ENCODE data around the gene EXOC6B.

The EXOC6B gene

DNA sequence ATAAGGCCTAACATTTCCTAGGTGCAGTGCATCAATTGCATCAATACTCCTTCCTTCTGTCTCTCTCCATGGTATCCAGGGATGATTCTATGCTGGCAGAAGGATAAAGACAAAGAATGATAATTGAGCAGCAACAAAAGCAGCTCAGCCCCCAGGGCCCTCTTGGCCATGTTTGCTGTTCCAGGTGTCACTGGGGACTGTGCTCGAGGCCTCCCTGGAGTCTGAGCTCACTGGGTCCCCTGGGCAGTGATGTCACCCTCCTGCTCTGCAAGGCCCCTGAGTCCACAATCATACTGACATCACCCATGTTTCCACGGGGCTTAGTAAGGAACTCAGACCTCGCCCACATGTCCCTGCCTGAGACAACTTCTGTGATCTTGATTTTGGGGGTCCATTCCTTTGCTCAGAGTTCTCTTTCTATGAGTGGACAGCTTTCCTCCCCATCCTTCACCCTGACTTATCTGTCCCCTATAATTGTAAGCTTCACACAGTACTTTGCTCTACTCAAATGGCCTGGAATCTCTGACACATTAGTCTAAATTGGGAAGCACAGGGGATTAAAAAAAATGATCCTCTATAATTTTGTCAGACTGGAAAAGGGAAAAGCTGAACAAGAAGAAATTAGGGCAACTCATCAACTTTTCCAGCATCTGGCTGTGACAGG, 15.8 kb upstream of the EXOC6B start:
- Histone ChIP-seq H3K9me3 (ENCODE audit: insufficient read depth, low read length) (no peaks in the 10 kb centered on the region), H3K4me3 (ENCODE audit: insufficient read length, low read depth) (no peak overlapping the region), H3K27me3 (ENCODE audit: insufficient read depth, insufficient read length) (no peaks in the 10 kb centered on the region), H3K36me3 (ENCODE audit: insufficient read depth, insufficient read length, low read length) (no peaks in the 10 kb centered on the region), H3K9ac (ENCODE audit: insufficient read length, low read depth) (no peak overlapping the region), H3K4me1 (ENCODE audit: insufficient read depth, insufficient read length) (no peaks in the 10 kb centered on the region)
- no peak for TF ChIP-seq YY1 (IDR thresholded peaks at IDR 0.05; ENCODE audit: insufficient read depth, insufficient read length)
- no peak for TF ChIP-seq SUZ12 (IDR thresholded peaks at IDR 0.05; ENCODE audit: extremely low read depth, insufficient read depth, insufficient read length)
- TF ChIP-seq ZNF274 (IDR thresholded peaks at IDR 0.05; ENCODE audit: low read depth, low read length) = no peak
- DNase-seq (ENCODE audit: low read depth, low spot score) = no peak

DNA sequence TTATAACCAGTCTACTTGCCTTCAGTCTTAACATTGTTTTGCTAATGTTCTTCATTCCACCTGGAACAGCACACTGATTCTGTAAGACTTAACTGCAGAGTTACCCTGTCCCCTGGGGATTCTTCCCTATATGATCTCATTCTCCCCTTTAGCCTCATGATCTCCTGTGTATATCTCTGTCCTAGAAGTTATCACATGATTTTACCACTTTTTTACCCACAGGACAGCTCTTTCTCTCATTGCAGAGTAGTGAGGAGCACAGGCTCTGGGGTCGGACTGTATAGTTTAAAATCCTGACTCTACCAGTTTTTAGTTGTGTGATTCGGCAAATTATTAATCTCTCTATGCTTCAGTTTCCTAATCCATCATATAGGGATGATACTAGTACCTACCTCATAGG, 14.2 kb upstream of the EXOC6B start:
- Histone ChIP-seq H3K4me1 (ENCODE audit: insufficient read depth, insufficient read length) (no peaks in the 10 kb centered on the region), H3K9me3 (ENCODE audit: insufficient read depth, low read length) (no peaks in the 10 kb centered on the region), H3K27me3 (ENCODE audit: insufficient read depth, insufficient read length) (no peaks in the 10 kb centered on the region), H3K9ac (ENCODE audit: insufficient read length, low read depth) (no peak overlapping the region), H3K36me3 (ENCODE audit: insufficient read depth, insufficient read length, low read length) (no peaks in the 10 kb centered on the region), H3K4me3 (ENCODE audit: insufficient read length, low read depth) (no peak overlapping the region)
- no peak for DNase-seq (ENCODE audit: low read depth, low spot score)
- TF ChIP-seq SUZ12 (IDR thresholded peaks at IDR 0.05; ENCODE audit: extremely low read depth, insufficient read depth, insufficient read length) (no peak), YY1 (IDR thresholded peaks at IDR 0.05; ENCODE audit: insufficient read depth, insufficient read length) (no peak), ZNF274 (IDR thresholded peaks at IDR 0.05; ENCODE audit: low read depth, low read length) (no peak)

DNA sequence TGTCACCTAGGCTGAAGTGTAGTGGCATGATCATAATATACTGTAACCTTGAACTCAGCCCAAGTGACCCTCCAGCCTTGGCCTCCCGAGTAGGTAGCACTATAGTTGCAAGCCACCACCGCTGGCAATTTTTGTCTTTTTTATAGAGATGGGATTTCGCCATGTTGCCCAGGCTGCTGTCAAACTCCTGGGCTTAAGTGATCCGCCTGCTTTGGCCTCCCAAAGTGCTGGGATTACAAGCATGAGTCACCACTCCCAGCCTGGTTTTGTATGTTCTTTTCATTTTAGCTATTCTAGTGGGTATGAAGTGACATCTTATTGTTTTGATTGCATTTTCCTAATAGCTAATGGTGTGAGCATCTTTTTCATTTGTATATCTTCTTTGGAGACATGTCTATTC, 11.3 kb upstream of the EXOC6B start:
- TF ChIP-seq ZNF274 (IDR thresholded peaks at IDR 0.05; ENCODE audit: low read depth, low read length) = no peak
- no peak for TF ChIP-seq YY1 (IDR thresholded peaks at IDR 0.05; ENCODE audit: insufficient read depth, insufficient read length)
- TF ChIP-seq SUZ12 (IDR thresholded peaks at IDR 0.05; ENCODE audit: extremely low read depth, insufficient read depth, insufficient read length) = no peak
- H3K36me3 ChIP-seq (ENCODE audit: insufficient read depth, insufficient read length, low read length) = no peaks in the 10 kb centered on the region
- H3K9me3 ChIP-seq (ENCODE audit: insufficient read depth, low read length) = no peaks in the 10 kb centered on the region
- H3K4me3 ChIP-seq (ENCODE audit: insufficient read length, low read depth) = no peak overlapping the region
- no peaks in the 10 kb centered on the region for H3K4me1 ChIP-seq (ENCODE audit: insufficient read depth, insufficient read length)
- DNase-seq (ENCODE audit: low read depth, low spot score) = no peak
- H3K27me3 ChIP-seq (ENCODE audit: insufficient read depth, insufficient read length) = peaks cover 5% of the 10 kb centered on the region
- no peak overlapping the region for H3K9ac ChIP-seq (ENCODE audit: insufficient read length, low read depth)

GRCh38 chr2:72835403-72835802, 9.6 kb upstream of the EXOC6B start:
- H3K9ac ChIP-seq (ENCODE audit: insufficient read length, low read depth) = no peak overlapping the region
- TF ChIP-seq ZNF274 (IDR thresholded peaks at IDR 0.05; ENCODE audit: low read depth, low read length) (no peak), SUZ12 (IDR thresholded peaks at IDR 0.05; ENCODE audit: extremely low read depth, insufficient read depth, insufficient read length) (no peak), YY1 (IDR thresholded peaks at IDR 0.05; ENCODE audit: insufficient read depth, insufficient read length) (no peak)
- peaks cover 5% of the 10 kb centered on the region for H3K27me3 ChIP-seq (ENCODE audit: insufficient read depth, insufficient read length)
- no peaks in the 10 kb centered on the region for H3K9me3 ChIP-seq (ENCODE audit: insufficient read depth, low read length)
- H3K4me1 ChIP-seq (ENCODE audit: insufficient read depth, insufficient read length) = no peaks in the 10 kb centered on the region
- no peak for DNase-seq (ENCODE audit: low read depth, low spot score)
- no peak overlapping the region for H3K4me3 ChIP-seq (ENCODE audit: insufficient read length, low read depth)
- no peaks in the 10 kb centered on the region for H3K36me3 ChIP-seq (ENCODE audit: insufficient read depth, insufficient read length, low read length)

GRCh38 chr2:72834596-72834995, 8.8 kb upstream of the EXOC6B start:
- no peak for DNase-seq (ENCODE audit: low read depth, low spot score)
- peaks cover 5% of the 10 kb centered on the region for H3K27me3 ChIP-seq (ENCODE audit: insufficient read depth, insufficient read length)
- H3K9ac ChIP-seq (ENCODE audit: insufficient read length, low read depth) = no peak overlapping the region
- no peaks in the 10 kb centered on the region for H3K4me1 ChIP-seq (ENCODE audit: insufficient read depth, insufficient read length)
- H3K9me3 ChIP-seq (ENCODE audit: insufficient read depth, low read length) = no peaks in the 10 kb centered on the region
- no peaks in the 10 kb centered on the region for H3K36me3 ChIP-seq (ENCODE audit: insufficient read depth, insufficient read length, low read length)
- TF ChIP-seq SUZ12 (IDR thresholded peaks at IDR 0.05; ENCODE audit: extremely low read depth, insufficient read depth, insufficient read length) = no peak
- no peak for TF ChIP-seq YY1 (IDR thresholded peaks at IDR 0.05; ENCODE audit: insufficient read depth, insufficient read length)
- no peak for TF ChIP-seq ZNF274 (IDR thresholded peaks at IDR 0.05; ENCODE audit: low read depth, low read length)
- no peak overlapping the region for H3K4me3 ChIP-seq (ENCODE audit: insufficient read length, low read depth)

DNA sequence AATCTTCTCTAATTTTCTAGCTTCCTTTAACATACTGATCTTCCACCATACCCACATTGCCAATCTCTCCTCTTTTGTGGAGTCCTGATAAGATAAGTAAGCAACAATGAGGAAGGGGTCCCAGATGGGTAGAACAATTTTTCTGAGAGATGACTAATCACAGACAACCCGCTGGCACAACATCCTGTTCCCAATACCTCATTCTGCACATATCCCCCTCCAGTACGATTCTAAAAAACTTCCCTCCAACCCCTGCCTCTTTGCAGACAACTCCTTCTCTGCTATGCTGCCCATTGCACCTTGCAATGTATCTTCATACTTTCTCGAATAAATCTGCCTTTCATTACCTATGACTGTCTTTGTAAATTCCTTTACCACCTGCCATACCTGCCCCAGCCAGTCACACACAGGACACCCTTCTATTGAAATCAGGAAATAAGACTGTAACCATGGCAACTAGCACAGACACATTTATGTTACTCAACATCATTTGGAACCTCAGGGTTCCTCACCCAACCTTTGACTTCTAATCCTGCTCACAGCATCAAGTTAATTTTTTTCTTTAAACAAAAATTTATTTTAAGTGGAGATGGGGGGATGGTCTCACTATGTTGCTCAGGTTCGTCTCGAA, 7.4 kb upstream of the EXOC6B start:
- DNase-seq (ENCODE audit: low read depth, low spot score) = no peak
- no peak overlapping the region for H3K4me3 ChIP-seq (ENCODE audit: insufficient read length, low read depth)
- peaks cover 5% of the 10 kb centered on the region for H3K27me3 ChIP-seq (ENCODE audit: insufficient read depth, insufficient read length)
- no peaks in the 10 kb centered on the region for H3K36me3 ChIP-seq (ENCODE audit: insufficient read depth, insufficient read length, low read length)
- no peak overlapping the region for H3K9ac ChIP-seq (ENCODE audit: insufficient read length, low read depth)
- TF ChIP-seq SUZ12 (IDR thresholded peaks at IDR 0.05; ENCODE audit: extremely low read depth, insufficient read depth, insufficient read length) (no peak), YY1 (IDR thresholded peaks at IDR 0.05; ENCODE audit: insufficient read depth, insufficient read length) (no peak), ZNF274 (IDR thresholded peaks at IDR 0.05; ENCODE audit: low read depth, low read length) (no peak)
- no peaks in the 10 kb centered on the region for H3K4me1 ChIP-seq (ENCODE audit: insufficient read depth, insufficient read length)
- no peaks in the 10 kb centered on the region for H3K9me3 ChIP-seq (ENCODE audit: insufficient read depth, low read length)

DNA sequence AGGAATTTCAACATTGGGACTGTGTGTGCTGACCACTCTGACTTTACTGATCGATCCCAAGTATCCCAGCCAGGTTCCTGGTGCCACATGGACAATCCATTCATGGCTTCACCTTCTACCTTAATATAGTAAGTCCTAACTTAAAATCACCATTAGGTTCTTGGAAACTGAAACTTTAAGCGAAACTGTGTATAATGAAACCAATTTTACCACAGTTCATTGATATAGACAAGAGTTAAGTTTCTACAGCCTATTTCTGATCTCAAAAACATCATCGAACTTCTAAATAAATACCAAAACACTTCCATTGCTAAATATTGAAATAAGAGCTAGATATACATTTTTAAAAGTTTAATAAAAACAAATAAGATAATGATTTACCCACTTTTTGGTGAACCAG, 4.4 kb upstream of the EXOC6B start:
- no peak overlapping the region for H3K9ac ChIP-seq (ENCODE audit: insufficient read length, low read depth)
- TF ChIP-seq ZNF274 (IDR thresholded peaks at IDR 0.05; ENCODE audit: low read depth, low read length) = no peak
- TF ChIP-seq SUZ12 (IDR thresholded peaks at IDR 0.05; ENCODE audit: extremely low read depth, insufficient read depth, insufficient read length) = no peak
- no peak for TF ChIP-seq YY1 (IDR thresholded peaks at IDR 0.05; ENCODE audit: insufficient read depth, insufficient read length)
- H3K9me3 ChIP-seq (ENCODE audit: insufficient read depth, low read length) = no peaks in the 10 kb centered on the region
- no peak for DNase-seq (ENCODE audit: low read depth, low spot score)
- no peaks in the 10 kb centered on the region for H3K36me3 ChIP-seq (ENCODE audit: insufficient read depth, insufficient read length, low read length)
- no peaks in the 10 kb centered on the region for H3K4me1 ChIP-seq (ENCODE audit: insufficient read depth, insufficient read length)
- no peak overlapping the region for H3K4me3 ChIP-seq (ENCODE audit: insufficient read length, low read depth)
- H3K27me3 ChIP-seq (ENCODE audit: insufficient read depth, insufficient read length) = peaks cover 5% of the 10 kb centered on the region

Measured in NT2/D1 (cell line).